ENCODE data around the gene LIX1L. TPM values are rescaled to one million over a fixed set of nuclear protein-coding genes. Genes with fewer than 3 reads are reported as not detected.

Gene LIX1L
- total and polyA plus RNA-seq, 2 of the 13 experiments (the other 11 are each of a cell fraction or from before 2014, with no cell fraction given), result 8.1 to 24.9 TPM

GRCh38 chr1:145956361-145956760 is 1.5 kb downstream of the LIX1L start (continued):
- TF ChIP-seq ZNF883 (CRISPR knock-in tag; IDR thresholded peaks at IDR 0.05; ENCODE audit: not compliant biosample characterization), result no peak
- TF ChIP-seq TMF1 (CRISPR knock-in tag; IDR thresholded peaks at IDR 0.05; ENCODE audit: low read depth), result no peak
- TF ChIP-seq SSRP1 (CRISPR knock-in tag; IDR thresholded peaks at IDR 0.05), result no peak
- TF ChIP-seq JUN (CRISPR knock-in tag; IDR thresholded peaks at IDR 0.05), result no peak
- TF ChIP-seq ETV6 (CRISPR knock-in tag; conservative IDR thresholded peaks at IDR 0.05), result no peak
- no peak for TF ChIP-seq SMYD3 (CRISPR knock-in tag; IDR thresholded peaks at IDR 0.05)
- TF ChIP-seq IKZF1 (IDR thresholded peaks at IDR 0.05), result no peak

- CTCF ChIA-PET (ENCODE audit: low intra/inter-chr PET ratio, low total read pairs), result no interaction called here
Measured at GRCh38 chr1:145955436-145955835, 2.4 kb downstream of the LIX1L start.

More at GRCh38 chr1:145955436-145955835, 2.4 kb downstream of the LIX1L start:
- peaks cover 57% of the 10 kb centered on the region for H3K4me1 ChIP-seq (ENCODE audit: insufficient read depth, low read length)
- H4K20me1 ChIP-seq (ENCODE audit: insufficient read depth, low read length), result no peaks in the 10 kb centered on the region
- 0 out of 5 replicates have a peak, but pooled peaks cover 0 to 11% of the 10 kb centered on the region in 2 experiments for H3K27me3 ChIP-seq (ENCODE audit: control insufficient read depth in 1 of 2, insufficient read depth in 2 of 2, low read length in 2 of 2)
- no peak overlapping the region for H2AFZ ChIP-seq (ENCODE audit: low read length)
- FAIRE-seq (no peak), DNase-seq (ENCODE audit: low spot score) (no peak), ATAC-seq (no peak)
- no peaks in the 10 kb centered on the region for H3K9me3 ChIP-seq (ENCODE audit: low read length)
- H3K36me3 ChIP-seq (replicated peaks in 1 of 2; ENCODE audit: control insufficient read depth in 1 of 2, insufficient read depth in 2 of 2, low read length in 2 of 2), result peaks cover 0 to 1% of the 10 kb centered on the region in 2 experiments; a peak in 1 of 5 replicates
- POLR2A ChIA-PET, result interaction anchor here (0.8 to 6.2 kb wide), 3 partner anchors 9 to 26 kb away, joined by 3 to 84 read pairs (median 5); partner anchors contain the start of genes ANKRD34A, POLR3GL and RBM8A
- H3K4me2 ChIP-seq (ENCODE audit: low read depth, low read length), result peak overlapping the region; percentile 86
- in situ Hi-C loops (cut with HindIII; ENCODE audit: extremely low pct_ligation_motif_present, low pct_unique_long_range_greater_than_20kb) (no loop called here), intact Hi-C loops (cut with micrococcal nuclease; ENCODE audit: unreplicated experiment) (loop anchor here (5.0 kb wide), 1 partner anchor 63 kb away; no protein-coding TSS in a partner anchor)
- H3K27ac ChIP-seq (ENCODE audit: extremely low read length, insufficient read depth, low read length), result no peak overlapping the region
- BruUV-seq (replicated peaks), result no TSS peak
- TF ChIP-seq PRMT3 (CRISPR knock-in tag; IDR thresholded peaks at IDR 0.05; ENCODE audit: borderline replicate concordance, low read depth), result no peak
- no peak for TF ChIP-seq KMT2B (CRISPR knock-in tag; IDR thresholded peaks at IDR 0.05)
- no peak for TF ChIP-seq NR3C1 (CRISPR knock-in tag; IDR thresholded peaks at IDR 0.05)
- TF ChIP-seq ZNF264 (CRISPR knock-in tag; IDR thresholded peaks at IDR 0.05), result no peak
- TF ChIP-seq FOXK2 (IDR thresholded peaks at IDR 0.05), result no peak
- no peak for TF ChIP-seq MED13 (CRISPR knock-in tag; IDR thresholded peaks at IDR 0.05)
- no peak for TF ChIP-seq CBFB (CRISPR knock-in tag; IDR thresholded peaks at IDR 0.05)
- no peak for TF ChIP-seq LCORL (IDR thresholded peaks at IDR 0.05)
- no peak for TF ChIP-seq LCORL (CRISPR knock-in tag; IDR thresholded peaks at IDR 0.05)
- no peak for TF ChIP-seq RAD21 (CRISPR knock-in tag; IDR thresholded peaks at IDR 0.05)
- no peak for TF ChIP-seq HNRNPUL1 (IDR thresholded peaks at IDR 0.05; ENCODE audit: low read depth, low read length)
- TF ChIP-seq ZNF335 (CRISPR knock-in tag; IDR thresholded peaks at IDR 0.05), result no peak
- no peak for TF ChIP-seq ZNF18 (CRISPR knock-in tag; IDR thresholded peaks at IDR 0.05; ENCODE audit: insufficient replicate concordance)
- no peak for TF ChIP-seq SMYD3 (CRISPR knock-in tag; IDR thresholded peaks at IDR 0.05)
- TF ChIP-seq MYPOP (CRISPR knock-in tag; IDR thresholded peaks at IDR 0.05), result no peak
- TF ChIP-seq TEF (CRISPR knock-in tag; IDR thresholded peaks at IDR 0.05), result no peak
- no peak for TF ChIP-seq ZNF768 (CRISPR knock-in tag; IDR thresholded peaks at IDR 0.05)
- WGBS (ENCODE audit: low lambda C conversion rate), result 79% methylated on average over 2 of the region's 2 CpGs
- H3K4me3 ChIP-seq (replicated peaks in 1 of 3; ENCODE audit: insufficient read depth in 1 of 3, low read depth in 2 of 3, low read length in 3 of 3), result no peak overlapping the region
- H3K9ac ChIP-seq (ENCODE audit: insufficient read depth, low read depth, low read length), result no peak overlapping the region
- H3K79me2 ChIP-seq (ENCODE audit: insufficient read depth, low read length), result peaks cover 23% of the 10 kb centered on the region

All from HepG2 (cell line).